Measurements from ENCODE around the gene ATP8A2.
A peak's percentile ranks its signal among the peaks of the same experiment; 100 is the strongest.

Gene ATP8A2

GRCh38 chr13:26021956-26022355 lies 650.2 kb downstream of the ATP8A2 start:
- no peak for FAIRE-seq

- FAIRE-seq = no peak
Measured at GRCh38 chr13:26022538-26023292, 650.9 kb downstream of the ATP8A2 start.

DNA sequence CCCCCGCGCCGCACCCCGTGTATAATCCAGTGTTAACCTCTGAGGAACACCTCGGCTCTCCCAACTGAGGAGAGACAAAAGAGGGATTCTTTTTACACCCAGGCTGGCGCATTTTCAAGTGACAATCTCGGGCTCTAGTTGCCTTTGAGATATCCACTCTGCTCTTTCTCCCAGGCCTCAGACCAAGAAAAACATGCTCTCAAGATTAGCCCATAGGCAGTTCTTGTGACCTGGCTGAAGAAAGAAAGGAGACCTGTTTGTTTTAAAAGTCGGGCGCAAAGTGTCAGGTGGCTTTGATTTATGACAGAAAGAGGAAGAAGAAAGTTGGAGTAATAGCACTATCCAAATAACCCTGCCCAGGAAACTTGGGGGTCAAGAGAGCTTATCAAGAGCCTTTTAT lies 652.8 kb downstream of the ATP8A2 start:
- no peak for FAIRE-seq

- FAIRE-seq = no peak
Measured at GRCh38 chr13:26025196-26025595, 653.4 kb downstream of the ATP8A2 start.

DNA sequence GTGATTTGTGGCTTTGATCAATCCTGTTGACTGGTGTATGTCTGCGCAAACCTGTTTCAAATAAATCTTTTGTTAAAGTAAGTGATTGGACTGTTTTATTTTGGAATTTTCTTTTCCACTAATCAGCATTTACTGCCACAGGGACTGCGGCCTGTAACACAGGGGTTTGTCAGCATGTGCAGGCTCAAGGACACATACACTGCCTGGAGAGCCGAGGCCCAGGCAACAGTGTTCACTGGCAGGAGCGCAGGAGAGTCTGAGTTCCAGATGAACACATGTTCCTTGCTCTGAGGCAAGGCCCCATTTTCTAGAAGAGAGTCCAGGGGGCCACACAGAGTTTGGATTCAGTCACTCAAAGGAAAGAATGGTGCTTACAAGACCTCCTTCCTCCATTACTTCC lies 654.0 kb downstream of the ATP8A2 start:
- FAIRE-seq = no peak

DNA sequence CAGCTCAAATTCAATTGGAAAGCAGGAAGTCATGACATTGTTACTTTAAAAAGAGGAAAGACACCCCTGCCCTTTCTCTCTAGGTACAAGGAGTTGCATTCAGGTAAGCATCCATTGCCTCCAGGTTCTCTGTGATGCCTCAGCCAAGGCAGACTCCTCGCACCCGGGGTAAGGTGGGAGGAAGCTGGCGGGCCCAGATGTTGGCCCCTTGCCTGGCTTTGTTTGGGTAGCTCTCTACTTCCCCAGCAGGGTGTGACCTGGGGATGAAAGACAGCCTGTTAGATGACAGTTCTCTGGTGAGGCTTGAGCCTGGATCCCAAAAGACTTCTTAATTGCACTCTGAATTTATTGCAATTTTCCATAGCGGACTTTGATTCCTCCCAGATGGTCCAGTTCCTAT lies 654.4 kb downstream of the ATP8A2 start:
- no peak for FAIRE-seq

DNA sequence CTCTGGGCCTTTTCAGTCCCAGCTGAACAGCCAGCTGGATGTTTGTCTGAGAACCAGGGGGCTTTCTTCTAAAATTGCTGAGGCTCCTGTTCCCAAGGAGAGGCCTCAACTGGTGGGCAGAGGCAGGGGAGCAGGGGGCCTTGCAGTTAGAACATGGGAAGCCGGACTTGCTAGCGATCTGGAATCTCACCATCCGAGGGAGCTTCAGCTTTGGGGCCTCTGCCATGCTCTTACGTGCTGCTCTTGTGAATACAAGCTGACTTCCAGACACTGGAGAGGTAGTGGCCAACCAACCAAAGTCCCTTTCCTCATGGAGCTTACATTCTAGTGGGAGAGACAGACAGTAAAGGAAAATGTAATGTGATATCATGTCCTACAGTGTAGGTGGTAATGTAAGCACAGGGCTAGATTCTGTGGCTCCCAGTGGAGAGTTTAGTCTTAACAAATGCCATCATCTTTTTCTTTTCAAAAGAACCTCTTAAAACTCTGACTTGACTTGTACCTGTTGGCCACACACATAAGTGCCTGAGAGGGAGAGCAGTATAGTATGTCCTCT lies 657.9 kb downstream of the ATP8A2 start:
- FAIRE-seq = no peak

GRCh38 chr13:26030331-26030730 lies 658.6 kb downstream of the ATP8A2 start:
- FAIRE-seq = no peak

DNA sequence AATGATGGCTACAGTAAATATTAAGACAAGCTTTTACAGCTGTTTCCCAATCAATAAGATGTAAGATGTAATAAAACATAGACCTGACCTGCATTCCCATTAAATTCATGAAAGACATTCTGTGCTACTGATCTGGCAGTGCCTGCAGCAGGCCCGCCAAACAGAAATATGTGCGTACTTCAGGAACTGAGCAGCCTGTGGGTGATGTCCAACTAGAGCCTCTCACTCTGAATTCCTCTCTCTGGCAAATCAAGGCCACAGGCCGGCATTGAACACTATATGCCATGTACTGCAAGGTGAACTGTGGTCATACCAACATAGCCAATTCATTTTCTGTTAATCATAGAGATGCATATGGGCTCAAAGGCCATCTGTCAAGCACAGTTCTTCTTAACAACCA lies 662.2 kb downstream of the ATP8A2 start:
- FAIRE-seq = no peak

- no peak for FAIRE-seq
Measured at GRCh38 chr13:26036383-26036782, 664.6 kb downstream of the ATP8A2 start.

DNA sequence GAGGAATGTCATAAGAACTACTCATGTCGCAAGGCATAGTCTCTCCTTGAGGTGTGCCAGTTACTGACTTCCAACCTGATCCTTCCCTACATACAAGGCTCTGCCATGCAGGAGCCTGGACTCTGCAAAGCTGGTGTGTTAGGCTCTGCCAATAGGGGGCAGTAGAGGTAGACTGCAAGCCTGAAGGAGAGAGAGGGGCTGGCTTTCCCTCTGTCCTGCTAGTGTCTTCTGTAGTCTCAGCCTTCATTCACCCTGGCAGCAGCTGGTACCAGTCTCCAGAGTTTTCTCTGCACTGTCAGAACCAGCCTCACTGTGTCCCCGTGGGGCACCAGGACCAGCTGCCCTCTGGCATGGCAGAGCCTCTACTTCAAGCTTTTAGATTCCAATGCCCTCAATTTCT lies 665.5 kb downstream of the ATP8A2 start:
- no peak for FAIRE-seq

DNA sequence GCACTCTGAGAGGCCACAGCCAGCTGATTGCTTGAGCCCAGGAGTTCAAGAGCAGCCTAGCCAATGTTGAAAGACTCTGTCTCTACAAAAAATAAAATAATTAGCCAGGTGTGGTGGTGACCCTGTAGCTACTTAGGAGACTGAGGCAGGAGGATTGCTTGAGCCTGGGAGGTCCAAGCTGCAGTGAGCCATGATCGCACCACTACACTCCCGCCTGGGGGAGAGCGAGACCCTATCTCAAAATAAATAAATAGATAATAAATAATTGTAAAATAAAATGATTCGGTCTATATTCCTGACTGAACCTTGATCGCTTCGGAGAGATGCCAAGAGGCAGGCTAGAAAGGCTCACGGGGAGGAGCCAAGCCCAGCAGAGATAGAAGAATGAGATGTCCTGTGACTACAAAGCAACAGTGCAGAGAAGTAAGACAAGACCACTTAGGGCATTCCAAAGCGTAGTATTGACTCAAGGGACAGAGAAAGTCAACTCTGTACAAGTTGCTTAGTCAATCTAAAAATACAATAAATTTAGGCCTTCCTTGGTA lies 667.2 kb downstream of the ATP8A2 start:
- FAIRE-seq = no peak

DNA sequence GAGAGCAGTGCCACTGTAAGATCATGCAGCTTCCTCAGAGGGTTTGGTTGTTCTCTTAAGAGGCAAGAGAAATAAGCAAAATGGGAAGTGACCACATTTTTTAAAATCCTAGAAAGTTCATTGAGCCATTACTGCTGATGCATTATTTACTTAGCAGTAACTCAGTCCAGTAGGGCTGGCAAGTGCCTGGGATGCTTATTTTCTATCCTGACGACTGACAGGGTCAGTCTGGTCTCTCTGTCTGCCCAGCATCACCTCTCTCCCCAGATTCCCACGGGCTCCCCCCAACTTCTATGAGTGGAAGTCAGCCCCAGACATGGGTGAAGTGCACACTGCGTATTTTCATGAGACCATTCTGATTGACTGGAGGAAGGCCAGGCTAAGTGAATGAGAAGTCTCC lies 669.7 kb downstream of the ATP8A2 start:
- no peak for FAIRE-seq

- no peak for FAIRE-seq
Measured at GRCh38 chr13:26042785-26043184, 671.0 kb downstream of the ATP8A2 start.

- no peak for FAIRE-seq
Measured at GRCh38 chr13:26045142-26045541, 673.4 kb downstream of the ATP8A2 start.

GRCh38 chr13:26046639-26047038 lies 674.9 kb downstream of the ATP8A2 start:
- FAIRE-seq = no peak

DNA sequence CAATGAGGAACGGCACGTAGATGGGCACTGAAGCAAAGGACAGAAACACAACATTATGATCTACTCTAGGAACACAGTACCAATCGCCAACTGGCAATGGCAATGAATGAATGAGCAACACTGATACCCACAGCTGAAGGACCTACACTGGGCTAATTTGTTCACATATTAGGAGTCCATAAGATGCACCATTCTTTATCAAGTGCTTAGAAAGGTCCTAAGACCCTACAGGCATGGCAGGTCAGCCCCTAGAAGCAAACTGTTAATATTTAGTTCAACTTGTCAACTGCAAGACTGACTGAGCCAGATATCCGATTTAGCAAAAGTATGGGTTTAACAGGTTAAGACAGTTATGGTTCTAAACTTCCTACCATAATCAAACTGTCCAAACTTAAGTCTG lies 675.3 kb downstream of the ATP8A2 start:
- FAIRE-seq = no peak

- FAIRE-seq = peak; percentile 58
Measured at GRCh38 chr13:26048741-26049140, 677.0 kb downstream of the ATP8A2 start.

DNA sequence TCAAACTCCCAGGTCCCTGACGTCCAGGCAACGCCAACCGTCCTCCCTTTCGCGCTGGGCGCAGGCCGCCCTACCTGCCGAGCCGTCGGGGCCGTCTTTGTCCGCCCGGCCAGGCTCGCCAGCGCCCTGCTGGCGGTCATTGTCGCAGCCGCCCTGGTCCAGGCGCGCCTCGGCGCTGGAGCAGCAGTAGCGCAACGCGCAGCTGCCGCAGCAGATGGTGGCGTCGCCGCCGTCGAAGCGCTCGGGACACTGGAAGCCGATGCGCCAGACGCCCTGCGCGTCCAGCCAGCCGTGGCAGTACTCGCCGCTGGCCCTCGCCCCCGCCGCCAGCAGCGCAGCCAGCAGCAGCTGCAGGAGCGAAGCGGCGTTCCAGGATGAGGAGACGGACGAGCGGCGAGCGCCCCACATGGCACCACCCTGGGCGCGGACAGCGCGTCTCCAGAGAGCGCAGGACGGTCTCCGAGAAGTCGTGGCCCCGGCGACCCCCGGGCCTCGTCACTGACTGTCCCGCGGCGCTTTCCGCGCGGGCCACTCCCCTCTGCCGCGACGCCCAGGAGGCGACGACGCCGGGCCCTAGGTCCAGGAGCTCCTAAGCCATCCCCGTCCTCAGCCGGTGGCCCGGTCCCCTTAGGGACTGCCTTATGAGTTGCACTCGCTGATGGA lies 678.9 kb downstream of the ATP8A2 start:
- no peak for FAIRE-seq

GRCh38 chr13:26051231-26051656 lies 679.5 kb downstream of the ATP8A2 start:
- FAIRE-seq = no peak

- no peak for FAIRE-seq
Measured at GRCh38 chr13:26051657-26052311, 680.0 kb downstream of the ATP8A2 start, which contains the start of gene SHISA2. Gene SHISA2, minus strand, starts transcription at chr13:26052016. Its CDS starts 1,041 bp downstream, at chr13:26050975.

DNA sequence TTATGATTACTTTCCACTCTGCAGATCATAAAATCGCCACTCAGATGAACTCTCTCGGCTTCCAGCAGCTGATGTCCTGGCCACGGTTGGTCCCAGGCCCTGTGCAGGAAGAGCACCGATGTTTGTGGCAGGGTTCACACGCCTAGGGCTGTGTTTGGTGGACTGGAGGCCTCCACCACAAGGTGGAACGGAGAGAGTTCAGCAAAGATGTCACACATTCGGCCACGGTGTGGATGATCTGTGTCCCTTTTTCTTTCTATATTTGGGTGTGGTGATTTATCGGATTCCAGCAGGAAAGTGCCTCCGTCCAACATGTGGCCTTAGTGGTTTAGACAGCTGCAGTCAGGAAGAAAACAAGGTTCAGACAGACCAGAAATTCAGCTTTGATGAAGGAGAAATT lies 680.6 kb downstream of the ATP8A2 start:
- FAIRE-seq = no peak

DNA sequence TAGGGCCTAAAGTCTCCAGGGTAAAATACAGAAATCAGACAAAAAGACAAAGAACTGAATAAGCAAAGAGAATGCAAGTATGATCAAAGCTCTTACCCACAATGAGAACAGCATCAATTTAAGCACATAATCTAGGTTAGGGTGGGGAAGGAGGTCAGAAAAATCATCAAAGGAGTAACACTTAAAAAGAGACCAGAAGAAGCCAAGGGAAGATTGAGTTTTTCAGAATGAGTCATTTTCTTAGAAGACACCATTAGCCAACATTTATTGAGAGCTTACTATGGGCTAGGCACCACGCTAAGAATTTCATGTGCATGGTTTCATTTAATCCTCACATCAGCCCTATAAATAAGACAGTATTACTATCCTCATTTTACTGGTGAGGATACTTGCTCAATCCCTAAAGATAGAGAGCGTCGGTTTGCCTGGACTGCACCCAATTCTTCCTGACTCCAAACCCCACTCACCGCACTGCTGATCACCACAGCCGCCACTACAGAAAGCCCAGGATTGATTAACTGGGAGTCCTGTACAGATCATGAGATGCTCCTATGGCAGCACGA lies 681.7 kb downstream of the ATP8A2 start:
- FAIRE-seq = no peak

All from islet of Langerhans (tissue), 1 donor.